DND-41 (cell line): ENCODE results near the gene ATP10A.

Experiments
- ATAC-seq: fragments of 200-7000 bp; cut with Tn5 transposase; 3 replicates; pipeline ENCODE4 v1.9.1; 2021; ENCODE audit warnings: low read depth; ENCODE audit not compliant: insufficient read depth
- DNase-seq: peaks from one replicate; pipeline ENCODE4 v3.0.0-alpha.2; 2020
- H2AFZ ChIP-seq: 2 replicates; pipeline ENCODE4 v1.6.0; 2012; ENCODE audit warnings: low read depth, low read length
- H3K27ac ChIP-seq: 2 replicates; pipeline ENCODE4 v1.5.1; 2012; ENCODE audit warnings: low read length, inconsistent platforms
- H3K27me3 ChIP-seq: fragments of 200-600 bp; sonication (generic); 2 replicates; pipeline ENCODE4 v1.6.0; 2012; ENCODE audit warnings: low read length, mild to moderate bottlenecking, inconsistent platforms; ENCODE audit not compliant: insufficient read depth, poor library complexity
- H3K36me3 ChIP-seq: 2 replicates; pipeline ENCODE4 v1.5.1; 2012; ENCODE audit warnings: low read length, inconsistent platforms; ENCODE audit not compliant: insufficient read depth
- H3K4me1 ChIP-seq: 2 replicates; pipeline ENCODE4 v1.5.1; 2012; ENCODE audit warnings: mild to moderate bottlenecking, low read length; ENCODE audit not compliant: insufficient read depth
- H3K4me2 ChIP-seq: 2 replicates; pipeline ENCODE4 v1.6.0; 2012; ENCODE audit warnings: mild to moderate bottlenecking, moderate library complexity, low read length, inconsistent platforms; ENCODE audit not compliant: insufficient read depth
- H3K4me3 ChIP-seq, 2 experiments: fragments of 200-600 bp in 1 of 2; shearing (Covaris generic) in 1 of 2; 2 replicates each; pipeline ENCODE4 v1.5.1; 2012 to 2016; ENCODE audit warnings: inconsistent platforms in 2 of 2, low read length in 2 of 2, mild to moderate bottlenecking in 2 of 2, low read depth in 1 of 2, moderate library complexity in 1 of 2
- H3K79me2 ChIP-seq: 2 replicates; pipeline ENCODE4 v1.6.0; 2012; ENCODE audit warnings: low read length, inconsistent platforms; ENCODE audit not compliant: insufficient read depth
- H3K9ac ChIP-seq: 2 replicates; pipeline ENCODE4 v1.6.0; 2012; ENCODE audit warnings: low read depth, mild to moderate bottlenecking, inconsistent platforms, low read length, moderate library complexity
- H3K9me3 ChIP-seq: 2 replicates; pipeline ENCODE4 v1.5.1; 2012; ENCODE audit warnings: low read length, moderate library complexity, mild to moderate bottlenecking, inconsistent platforms; ENCODE audit not compliant: insufficient read depth, severe bottlenecking
- H4K20me1 ChIP-seq: 2 replicates; pipeline ENCODE4 v1.6.0; 2012; ENCODE audit warnings: low read length; ENCODE audit not compliant: insufficient read depth
- EZH2 ChIP-seq: IDR thresholded peaks from 3 replicates; pipeline ENCODE4 v1.6.1; 2012; ENCODE audit warnings: borderline replicate concordance, low read depth, mild to moderate bottlenecking, moderate library complexity, low read length, inconsistent platforms; ENCODE audit not compliant: severe bottlenecking
- TF ChIP-seq, protein P1 (sequence below): IDR thresholded peaks from 2 replicates; pipeline ENCODE4 v1.5.1; 2012; ENCODE audit warnings: borderline replicate concordance, low read length, moderate library complexity, mild to moderate bottlenecking; ENCODE audit not compliant: poor library complexity, severe bottlenecking; ENCODE audit errors: extremely low read depth

ATP10A gene

DNA sequence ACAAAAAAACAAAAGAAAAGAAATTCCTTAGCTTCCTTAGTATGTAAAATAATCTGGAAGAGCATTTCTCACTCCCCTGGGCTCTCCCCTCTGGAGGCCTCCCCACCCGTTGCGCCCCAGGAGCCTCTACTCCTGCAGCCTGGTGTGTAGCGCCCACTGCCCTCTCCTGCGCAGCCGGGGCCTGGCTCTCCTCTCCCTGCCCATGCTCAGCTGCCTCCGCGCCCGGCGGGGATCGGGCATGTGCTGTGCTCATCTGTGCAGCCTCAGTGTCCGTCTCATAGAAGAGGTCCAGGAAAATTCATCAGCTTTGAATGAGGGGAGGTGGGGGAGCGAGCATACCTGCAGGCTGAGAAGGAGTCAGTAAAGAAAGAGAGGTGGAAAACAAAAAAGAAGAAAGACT is 203.9 kb downstream of the ATP10A start:
- H4K20me1 ChIP-seq = no peaks in the 10 kb centered on the region
- H3K79me2 ChIP-seq = no peaks in the 10 kb centered on the region
- TF ChIP-seq EZH2 = no peak
- TF ChIP-seq, protein P1, sequence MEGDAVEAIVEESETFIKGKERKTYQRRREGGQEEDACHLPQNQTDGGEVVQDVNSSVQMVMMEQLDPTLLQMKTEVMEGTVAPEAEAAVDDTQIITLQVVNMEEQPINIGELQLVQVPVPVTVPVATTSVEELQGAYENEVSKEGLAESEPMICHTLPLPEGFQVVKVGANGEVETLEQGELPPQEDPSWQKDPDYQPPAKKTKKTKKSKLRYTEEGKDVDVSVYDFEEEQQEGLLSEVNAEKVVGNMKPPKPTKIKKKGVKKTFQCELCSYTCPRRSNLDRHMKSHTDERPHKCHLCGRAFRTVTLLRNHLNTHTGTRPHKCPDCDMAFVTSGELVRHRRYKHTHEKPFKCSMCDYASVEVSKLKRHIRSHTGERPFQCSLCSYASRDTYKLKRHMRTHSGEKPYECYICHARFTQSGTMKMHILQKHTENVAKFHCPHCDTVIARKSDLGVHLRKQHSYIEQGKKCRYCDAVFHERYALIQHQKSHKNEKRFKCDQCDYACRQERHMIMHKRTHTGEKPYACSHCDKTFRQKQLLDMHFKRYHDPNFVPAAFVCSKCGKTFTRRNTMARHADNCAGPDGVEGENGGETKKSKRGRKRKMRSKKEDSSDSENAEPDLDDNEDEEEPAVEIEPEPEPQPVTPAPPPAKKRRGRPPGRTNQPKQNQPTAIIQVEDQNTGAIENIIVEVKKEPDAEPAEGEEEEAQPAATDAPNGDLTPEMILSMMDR = no peak

DNA sequence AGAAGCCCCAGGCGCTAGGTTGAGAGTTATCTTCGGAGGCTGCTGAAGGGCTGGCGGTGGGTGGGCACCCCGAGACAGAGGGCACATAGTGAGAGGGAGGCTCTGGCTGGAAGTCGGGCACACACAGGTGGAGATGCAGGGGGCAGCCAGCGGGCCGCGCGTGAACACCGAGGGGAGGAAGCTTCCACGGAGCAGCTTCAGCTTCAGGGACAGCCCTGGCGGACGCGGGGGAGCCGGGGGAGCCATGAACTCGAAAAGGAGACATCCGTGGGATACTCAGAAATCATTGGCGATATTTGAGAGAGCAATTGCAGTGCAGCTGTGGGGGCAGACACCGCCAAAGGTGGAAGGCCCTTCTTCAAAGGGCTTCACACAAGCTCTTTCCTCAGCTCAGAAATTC is 204.6 kb downstream of the ATP10A start:
- Histone ChIP-seq H2AFZ (no peak overlapping the region), H4K20me1 (no peaks in the 10 kb centered on the region), H3K79me2 (no peaks in the 10 kb centered on the region), H3K36me3 (no peaks in the 10 kb centered on the region), H3K4me3 (no peak overlapping the region), H3K4me1 (no peaks in the 10 kb centered on the region), H3K9me3 (no peaks in the 10 kb centered on the region), H3K4me2 (no peak overlapping the region), H3K27ac (no peak overlapping the region), H3K27me3 (no peaks in the 10 kb centered on the region), H3K9ac (no peak overlapping the region)
- no peak for TF ChIP-seq EZH2
- TF ChIP-seq, protein P1 = no peak
- no peak for ATAC-seq
- DNase-seq = no peak

More for the DNA sequence above, 203.9 kb downstream of the ATP10A start:
- Histone ChIP-seq H3K9me3 (no peaks in the 10 kb centered on the region), H3K9ac (no peak overlapping the region), H3K36me3 (no peaks in the 10 kb centered on the region), H3K4me3 (no peak overlapping the region), H3K27me3 (no peaks in the 10 kb centered on the region), H2AFZ (no peak overlapping the region), H3K4me2 (no peak overlapping the region), H3K27ac (no peak overlapping the region), H3K4me1 (no peaks in the 10 kb centered on the region)
- DNase-seq (no peak), ATAC-seq (no peak)

DNA sequence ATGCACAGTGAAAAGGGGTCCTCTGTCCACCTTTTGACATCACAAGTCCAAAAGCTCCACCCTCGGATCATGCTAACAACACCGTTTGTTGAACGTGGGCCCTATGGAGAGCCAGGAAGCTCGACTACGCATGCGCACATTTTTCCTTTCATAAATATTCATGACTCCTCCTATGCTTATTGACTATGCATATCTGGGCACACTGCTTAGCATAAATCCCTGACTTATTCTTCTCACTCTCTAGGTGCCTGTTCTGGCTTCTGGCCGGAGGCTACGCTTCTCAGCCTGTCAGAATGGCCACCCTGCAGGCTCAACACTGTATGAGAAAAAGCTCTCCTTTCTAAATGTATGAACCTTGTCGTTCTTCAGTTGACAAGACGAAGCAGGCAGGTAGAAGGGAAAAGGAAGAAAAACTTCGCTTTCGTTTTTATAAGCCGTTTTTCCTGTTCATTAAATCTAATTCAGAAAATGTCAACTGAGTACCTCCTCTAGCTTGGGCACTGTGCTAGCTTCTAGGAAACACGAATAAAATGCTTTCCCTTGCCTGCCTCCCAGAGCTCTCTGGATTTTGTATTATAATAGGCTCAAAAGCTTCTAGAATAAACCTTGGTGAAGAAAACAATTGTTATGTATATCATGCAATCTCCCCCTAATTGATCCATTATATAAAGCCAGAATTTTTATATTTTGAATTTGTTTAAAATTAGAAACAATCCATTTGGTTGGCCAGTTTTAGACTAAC is 207.7 kb downstream of the ATP10A start:
- H2AFZ ChIP-seq = no peak overlapping the region
- no peaks in the 10 kb centered on the region for H4K20me1 ChIP-seq
- no peaks in the 10 kb centered on the region for H3K27me3 ChIP-seq
- H3K79me2 ChIP-seq = no peaks in the 10 kb centered on the region
- no peak overlapping the region for H3K4me3 ChIP-seq
- no peak overlapping the region for H3K4me2 ChIP-seq
- H3K27ac ChIP-seq = no peak overlapping the region
- H3K9ac ChIP-seq = no peak overlapping the region
- no peak for ATAC-seq
- no peaks in the 10 kb centered on the region for H3K4me1 ChIP-seq
- TF ChIP-seq, protein P1 = no peak
- TF ChIP-seq EZH2 = no peak
- no peak for DNase-seq
- H3K36me3 ChIP-seq = no peaks in the 10 kb centered on the region
- H3K9me3 ChIP-seq = no peaks in the 10 kb centered on the region
